ENCODE results near the gene KDM6B.

KDM6B gene

DNA sequence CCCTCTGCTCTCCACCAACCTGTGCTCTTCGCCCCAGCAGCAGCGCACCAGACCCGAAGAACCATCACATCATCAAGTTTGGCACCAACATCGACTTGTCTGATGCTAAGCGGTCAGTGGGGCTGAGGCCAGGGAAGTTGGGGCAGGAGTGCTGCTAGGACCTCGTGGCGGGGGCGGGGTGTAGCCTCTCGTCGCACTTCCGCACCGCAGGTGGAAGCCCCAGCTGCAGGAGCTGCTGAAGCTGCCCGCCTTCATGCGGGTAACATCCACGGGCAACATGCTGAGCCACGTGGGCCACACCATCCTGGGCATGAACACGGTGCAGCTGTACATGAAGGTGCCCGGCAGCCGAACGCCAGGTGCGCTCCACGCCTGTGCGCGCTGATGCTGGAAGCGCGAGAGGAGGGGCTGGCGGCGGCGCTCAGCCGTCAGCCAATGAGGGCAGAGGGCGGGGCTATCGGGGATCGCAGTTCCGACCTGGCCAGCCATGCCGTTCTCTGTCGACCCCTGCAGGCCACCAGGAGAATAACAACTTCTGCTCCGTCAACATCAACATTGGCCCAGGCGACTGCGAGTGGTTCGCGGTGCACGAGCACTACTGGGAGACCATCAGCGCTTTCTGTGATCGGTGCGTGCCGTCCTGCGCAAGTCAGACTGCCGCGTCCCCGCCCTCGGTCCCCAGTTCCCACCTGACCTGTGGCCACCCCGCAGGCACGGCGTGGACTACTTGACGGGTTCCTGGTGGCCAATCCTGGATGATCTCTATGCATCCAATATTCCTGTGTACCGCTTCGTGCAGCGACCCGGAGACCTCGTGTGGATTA, 17.6 kb downstream of the KDM6B start:
- Histone ChIP-seq H3K79me1 (replicated peaks; ENCODE audit: low read length, poor library complexity, severe bottlenecking) (peaks cover 45% of the 10 kb centered on the region), H3K14ac (ENCODE audit: low read length in 2 of 2) (no peak overlapping the region), H2BK15ac (ENCODE audit: low read depth, poor library complexity, severe bottlenecking) (no peak overlapping the region), H3K23ac (ENCODE audit: low read length in 2 of 2) (peak overlapping the region in 1 of 2 experiments; percentile 65), H3K4me1 (ENCODE audit: control insufficient read depth, insufficient read depth, low read depth, low read length) (peaks cover 32% of the 10 kb centered on the region), H2BK5ac (ENCODE audit: low read depth, low read length, poor library complexity, severe bottlenecking) (no peak overlapping the region), H3K4ac (ENCODE audit: low read depth in 1 of 2, low read length in 2 of 2) (no peak overlapping the region), H4K8ac (ENCODE audit: low read length) (peak overlapping the region; percentile 73), H2BK120ac (ENCODE audit: low read depth, low read length) (no peak overlapping the region), H3K9ac (ENCODE audit: low read length) (no peak overlapping the region), H2AK5ac (ENCODE audit: low read length, severe bottlenecking) (no peak overlapping the region), H3K9me3 (ENCODE audit: control insufficient read depth, low read length) (no peaks in the 10 kb centered on the region), H3K27me3 (ENCODE audit: control insufficient read depth in 1 of 2, insufficient read depth in 1 of 2, low read length in 2 of 2) (no peaks in the 10 kb centered on the region), H2BK12ac (ENCODE audit: low read length in 2 of 2) (peak overlapping the region in 1 of 2 experiments; percentile 73), H3K4me3 (ENCODE audit: insufficient read depth in 1 of 2, low read depth in 1 of 2, low read length in 2 of 2) (no peak overlapping the region), H2AFZ (ENCODE audit: low read depth, low read length) (no peak overlapping the region), H4K91ac (ENCODE audit: low read length) (peak overlapping the region; percentile 78), H3K27ac (ENCODE audit: low read length, poor library complexity, severe bottlenecking) (no peak overlapping the region), H3K36me3 (ENCODE audit: control insufficient read depth in 1 of 2, insufficient read depth in 2 of 2, low read depth in 1 of 2, low read length in 2 of 2) (peaks cover 50 to 75% of the 10 kb centered on the region in 2 experiments), H3K4me2 (ENCODE audit: low read length, poor library complexity, severe bottlenecking) (peak overlapping the region; percentile 28), H3K18ac (ENCODE audit: low read depth in 1 of 2, low read length in 2 of 2) (peak overlapping the region in 1 of 2 experiments; percentile 18)
- peak; percentile 86 for DNase-seq
- WGBS: 30% methylated on average over 54 of the region's 60 CpGs

GRCh38 chr17:7852262-7852670, 18.2 kb downstream of the KDM6B start:
- no peak for DNase-seq
- peak overlapping the region; percentile 52 for H4K91ac ChIP-seq (ENCODE audit: low read length)
- peak overlapping the region in 1 of 2 experiments; percentile 73 for H2BK12ac ChIP-seq (ENCODE audit: low read length in 2 of 2)
- H2AFZ ChIP-seq (ENCODE audit: low read depth, low read length): no peak overlapping the region
- no peak overlapping the region for H3K27ac ChIP-seq (ENCODE audit: low read length, poor library complexity, severe bottlenecking)
- H3K4me3 ChIP-seq (ENCODE audit: insufficient read depth in 1 of 2, low read depth in 1 of 2, low read length in 2 of 2): no peak overlapping the region
- H4K8ac ChIP-seq (ENCODE audit: low read length): peak overlapping the region; percentile 73
- H3K36me3 ChIP-seq (ENCODE audit: control insufficient read depth in 1 of 2, insufficient read depth in 2 of 2, low read depth in 1 of 2, low read length in 2 of 2): peaks cover 46 to 69% of the 10 kb centered on the region in 2 experiments
- no peak overlapping the region for H3K4ac ChIP-seq (ENCODE audit: low read depth in 1 of 2, low read length in 2 of 2)
- peaks cover 32% of the 10 kb centered on the region for H3K4me1 ChIP-seq (ENCODE audit: control insufficient read depth, insufficient read depth, low read depth, low read length)
- no peaks in the 10 kb centered on the region for H3K9me3 ChIP-seq (ENCODE audit: control insufficient read depth, low read length)
- peak overlapping the region in 1 of 2 experiments; percentile 65 for H3K23ac ChIP-seq (ENCODE audit: low read length in 2 of 2)
- 87% methylated on average over 20 of the region's 20 CpGs for WGBS
- H2BK120ac ChIP-seq (ENCODE audit: low read depth, low read length): no peak overlapping the region
- no peak overlapping the region for H3K4me2 ChIP-seq (ENCODE audit: low read length, poor library complexity, severe bottlenecking)
- H3K9ac ChIP-seq (ENCODE audit: low read length): no peak overlapping the region
- H3K79me1 ChIP-seq (replicated peaks; ENCODE audit: low read length, poor library complexity, severe bottlenecking): peaks cover 39% of the 10 kb centered on the region
- no peak overlapping the region for H3K14ac ChIP-seq (ENCODE audit: low read length in 2 of 2)
- no peak overlapping the region for H2AK5ac ChIP-seq (ENCODE audit: low read length, severe bottlenecking)
- no peak overlapping the region for H2BK15ac ChIP-seq (ENCODE audit: low read depth, poor library complexity, severe bottlenecking)
- H3K18ac ChIP-seq (ENCODE audit: low read depth in 1 of 2, low read length in 2 of 2): peak overlapping the region in 1 of 2 experiments; percentile 18
- H3K27me3 ChIP-seq (ENCODE audit: control insufficient read depth in 1 of 2, insufficient read depth in 1 of 2, low read length in 2 of 2): no peaks in the 10 kb centered on the region
- no peak overlapping the region for H2BK5ac ChIP-seq (ENCODE audit: low read depth, low read length, poor library complexity, severe bottlenecking)

GRCh38 chr17:7852919-7853690, 19.1 kb downstream of the KDM6B start:
- Histone ChIP-seq H3K79me1 (replicated peaks; ENCODE audit: low read length, poor library complexity, severe bottlenecking) (peaks cover 37% of the 10 kb centered on the region), H3K4me3 (ENCODE audit: insufficient read depth in 1 of 2, low read depth in 1 of 2, low read length in 2 of 2) (no peak overlapping the region), H2AFZ (ENCODE audit: low read depth, low read length) (no peak overlapping the region), H2BK5ac (ENCODE audit: low read depth, low read length, poor library complexity, severe bottlenecking) (no peak overlapping the region), H4K8ac (ENCODE audit: low read length) (peak overlapping the region; percentile 53), H3K27me3 (ENCODE audit: control insufficient read depth in 1 of 2, insufficient read depth in 1 of 2, low read length in 2 of 2) (no peaks in the 10 kb centered on the region), H3K4me1 (ENCODE audit: control insufficient read depth, insufficient read depth, low read depth, low read length) (peaks cover 32% of the 10 kb centered on the region), H3K27ac (ENCODE audit: low read length, poor library complexity, severe bottlenecking) (no peak overlapping the region), H3K14ac (ENCODE audit: low read length in 2 of 2) (peak overlapping the region in 1 of 2 experiments; percentile 1), H4K91ac (ENCODE audit: low read length) (peak overlapping the region; percentile 70), H3K18ac (ENCODE audit: low read depth in 1 of 2, low read length in 2 of 2) (no peak overlapping the region), H3K4me2 (ENCODE audit: low read length, poor library complexity, severe bottlenecking) (no peak overlapping the region), H3K23ac (ENCODE audit: low read length in 2 of 2) (peak overlapping the region in 1 of 2 experiments; percentile 29), H3K9me3 (ENCODE audit: control insufficient read depth, low read length) (no peaks in the 10 kb centered on the region), H2AK5ac (ENCODE audit: low read length, severe bottlenecking) (no peak overlapping the region), H3K9ac (ENCODE audit: low read length) (no peak overlapping the region), H3K36me3 (ENCODE audit: control insufficient read depth in 1 of 2, insufficient read depth in 2 of 2, low read depth in 1 of 2, low read length in 2 of 2) (peaks cover 43 to 60% of the 10 kb centered on the region in 2 experiments), H2BK12ac (ENCODE audit: low read length in 2 of 2) (peak overlapping the region in 1 of 2 experiments; percentile 29), H2BK120ac (ENCODE audit: low read depth, low read length) (no peak overlapping the region), H3K4ac (ENCODE audit: low read depth in 1 of 2, low read length in 2 of 2) (no peak overlapping the region), H2BK15ac (ENCODE audit: low read depth, poor library complexity, severe bottlenecking) (no peak overlapping the region)
- no peak for DNase-seq
- 70% methylated on average over 48 of the region's 51 CpGs for WGBS

DNA sequence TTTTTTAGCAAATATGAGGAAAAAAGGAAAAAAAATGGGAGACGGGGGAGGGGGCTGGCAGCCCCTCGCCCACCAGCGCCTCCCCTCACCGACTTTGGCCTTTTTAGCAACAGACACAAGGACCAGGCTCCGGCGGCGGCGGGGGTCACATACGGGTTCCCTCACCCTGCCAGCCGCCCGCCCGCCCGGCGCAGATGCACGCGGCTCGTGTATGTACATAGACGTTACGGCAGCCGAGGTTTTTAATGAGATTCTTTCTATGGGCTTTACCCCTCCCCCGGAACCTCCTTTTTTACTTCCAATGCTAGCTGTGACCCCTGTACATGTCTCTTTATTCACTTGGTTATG, 19.6 kb downstream of the KDM6B start:
- no peak overlapping the region for H3K9ac ChIP-seq (ENCODE audit: low read length)
- no peak overlapping the region for H3K27ac ChIP-seq (ENCODE audit: low read length, poor library complexity, severe bottlenecking)
- no peaks in the 10 kb centered on the region for H3K9me3 ChIP-seq (ENCODE audit: control insufficient read depth, low read length)
- H3K4me2 ChIP-seq (ENCODE audit: low read length, poor library complexity, severe bottlenecking): no peak overlapping the region
- no peak overlapping the region for H2BK12ac ChIP-seq (ENCODE audit: low read length in 2 of 2)
- H3K4me1 ChIP-seq (ENCODE audit: control insufficient read depth, insufficient read depth, low read depth, low read length): peaks cover 34% of the 10 kb centered on the region
- H3K4me3 ChIP-seq (ENCODE audit: insufficient read depth in 1 of 2, low read depth in 1 of 2, low read length in 2 of 2): no peak overlapping the region
- no peak for DNase-seq
- H2BK120ac ChIP-seq (ENCODE audit: low read depth, low read length): no peak overlapping the region
- WGBS: 65% methylated on average over 14 of the region's 21 CpGs
- no peak overlapping the region for H2AK5ac ChIP-seq (ENCODE audit: low read length, severe bottlenecking)
- no peak overlapping the region for H2AFZ ChIP-seq (ENCODE audit: low read depth, low read length)
- no peak overlapping the region for H2BK15ac ChIP-seq (ENCODE audit: low read depth, poor library complexity, severe bottlenecking)
- no peak overlapping the region for H2BK5ac ChIP-seq (ENCODE audit: low read depth, low read length, poor library complexity, severe bottlenecking)
- H3K18ac ChIP-seq (ENCODE audit: low read depth in 1 of 2, low read length in 2 of 2): no peak overlapping the region
- H3K4ac ChIP-seq (ENCODE audit: low read depth in 1 of 2, low read length in 2 of 2): no peak overlapping the region
- H3K36me3 ChIP-seq (ENCODE audit: control insufficient read depth in 1 of 2, insufficient read depth in 2 of 2, low read depth in 1 of 2, low read length in 2 of 2): peaks cover 41 to 55% of the 10 kb centered on the region in 2 experiments
- H4K91ac ChIP-seq (ENCODE audit: low read length): no peak overlapping the region
- no peak overlapping the region for H3K23ac ChIP-seq (ENCODE audit: low read length in 2 of 2)
- H3K27me3 ChIP-seq (ENCODE audit: control insufficient read depth in 1 of 2, insufficient read depth in 1 of 2, low read length in 2 of 2): no peaks in the 10 kb centered on the region
- no peak overlapping the region for H4K8ac ChIP-seq (ENCODE audit: low read length)
- H3K14ac ChIP-seq (ENCODE audit: low read length in 2 of 2): no peak overlapping the region
- H3K79me1 ChIP-seq (replicated peaks; ENCODE audit: low read length, poor library complexity, severe bottlenecking): peaks cover 34% of the 10 kb centered on the region

Data from mesenchymal stem cell (in vitro differentiated cells and primary cell).